T-helper 17 cell (primary cell): ENCODE measurements around the gene TMEM184C. TPM values are rescaled to one million over a fixed set of nuclear protein-coding genes. Genes with fewer than 3 reads are reported as not detected.
A peak's percentile ranks its signal among the peaks of the same experiment; 100 is the strongest.

Experiments
- ATAC-seq: fragments of 150-1000 bp; cut with Tn5 transposase; 2 replicates; pipeline ENCODE4 v1.10.0; 2021; ENCODE audit warnings: mild to moderate bottlenecking, moderate library complexity
- DNase-seq, 3 donors: peaks; one replicate each; pipeline versions ENCODE4 v3.0.0 to v3.0.0-alpha.2; 2020 to 2021
- H3K9me3 ChIP-seq: one replicate; pipeline ENCODE4 v1.7.0; 2013; ENCODE audit warnings: low read length, mild to moderate bottlenecking; ENCODE audit not compliant: control insufficient read depth, poor library complexity, severe bottlenecking
- H3K27ac Mint-ChIP-seq: one replicate; pipeline ENCODE4 v1.8.0; 2022; ENCODE audit warnings: mild to moderate bottlenecking, moderate library complexity, mixed read lengths
- H3K27me3 Mint-ChIP-seq: one replicate; pipeline ENCODE4 v1.8.0; 2022; ENCODE audit warnings: mixed read lengths
- H3K36me3 Mint-ChIP-seq: one replicate; pipeline ENCODE4 v1.8.0; 2022; ENCODE audit warnings: low read depth, mixed read lengths
- H3K4me1 Mint-ChIP-seq: one replicate; pipeline ENCODE4 v1.8.0; 2022; ENCODE audit warnings: mild to moderate bottlenecking, mixed read lengths
- H3K4me3 Mint-ChIP-seq: one replicate; pipeline ENCODE4 v1.8.0; 2022; ENCODE audit warnings: mild to moderate bottlenecking, moderate library complexity, mixed read lengths
- total RNA-seq, 4 donors: library from RNA in 2 of 4; stranded (reverse) in 2 of 4; gene quantifications; one replicate each; pipeline ENCODE4 v1.2.3 and lab custom pipeline; 2022 to 2026

The TMEM184C gene
- total RNA-seq, 2 donors from 2014 or later: 14.2 to 18.0 TPM

DNA sequence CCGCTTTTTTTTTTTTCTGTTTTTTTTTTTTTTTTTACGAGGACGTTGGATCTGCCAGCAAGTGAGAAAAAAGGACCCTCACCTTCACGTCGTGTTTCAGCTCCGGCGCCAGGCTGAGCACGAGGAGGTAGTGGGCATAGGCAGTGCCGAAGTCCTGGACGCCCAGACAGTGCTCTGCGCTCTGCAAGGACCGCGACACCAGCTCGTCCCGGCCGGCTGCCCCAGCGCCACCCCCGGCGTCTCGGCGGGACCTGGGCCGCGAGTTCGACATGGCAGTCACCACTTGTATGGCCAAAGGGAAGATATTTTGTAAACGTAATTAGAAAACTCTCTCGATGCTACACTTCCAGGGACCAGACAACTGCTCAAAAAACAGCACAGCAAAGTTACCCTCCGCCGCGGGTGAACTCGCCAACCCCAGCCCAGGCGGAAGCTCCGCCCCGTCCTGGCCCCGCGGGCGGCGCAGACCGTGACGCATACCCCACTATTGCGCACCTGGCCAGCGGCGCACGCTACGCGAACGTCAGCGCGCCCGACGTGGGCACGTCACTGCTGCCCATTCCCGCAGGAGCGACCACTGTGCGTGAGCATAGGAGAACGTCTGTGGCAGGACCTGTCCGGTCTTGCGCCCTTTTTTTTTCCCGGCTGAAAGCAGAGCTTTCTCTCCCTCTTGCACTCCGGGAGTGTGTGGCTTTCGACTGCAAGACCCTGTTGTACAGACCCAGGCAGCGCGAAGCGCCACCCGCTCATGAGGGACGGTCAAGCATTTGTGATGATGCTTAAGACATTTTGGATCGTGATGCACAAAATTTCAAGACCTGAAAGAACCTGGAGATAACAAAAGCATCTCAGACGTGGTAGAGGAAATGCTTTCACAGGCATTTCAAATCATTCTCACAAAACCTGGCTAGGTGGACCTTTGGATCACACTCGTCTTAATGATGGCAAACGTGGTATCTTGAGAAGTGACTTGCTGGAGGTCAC is 66.8 kb downstream of the TMEM184C start, which contains the start of gene PRMT9:
TSS of gene PRMT9 (minus strand) at position 447 of the 984 bp plus-strand sequence. CDS start at position 271, 176 bp downstream.
- peaks cover 8% of the 10 kb centered on the region for H3K27me3 Mint-ChIP-seq
- DNase-seq: peak; percentile 76 to 81 (median 80)
- H3K9me3 ChIP-seq: no peaks in the 10 kb centered on the region
- H3K36me3 Mint-ChIP-seq: peaks cover 4% of the 10 kb centered on the region
- peaks cover 23% of the 10 kb centered on the region for H3K4me1 Mint-ChIP-seq
- peak; percentile 98 for ATAC-seq
- H3K27ac Mint-ChIP-seq: peak within 1 kb of the TSS; percentile 97
- peak within 1 kb of the TSS; percentile 97 for H3K4me3 Mint-ChIP-seq

DNA sequence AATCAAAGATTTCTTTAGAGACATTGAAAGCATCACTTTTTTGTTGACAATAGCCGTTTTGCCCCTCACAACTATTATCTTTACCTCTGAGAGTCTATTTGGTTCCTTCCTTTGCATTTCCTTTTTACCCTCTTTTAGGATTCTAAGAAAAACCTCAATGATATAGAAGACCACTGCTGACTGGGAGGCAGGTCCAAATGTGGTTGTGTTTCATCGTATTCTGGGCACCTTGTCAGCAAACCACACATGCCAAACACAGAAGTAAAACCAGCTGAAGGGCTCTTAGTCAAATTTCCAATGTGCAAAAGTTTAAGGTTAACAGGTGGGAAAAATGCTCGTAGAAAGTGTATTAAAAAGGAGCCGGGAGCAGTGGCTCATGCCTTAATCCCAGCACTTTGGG is 71.9 kb downstream of the TMEM184C start:
- ATAC-seq (no peak), DNase-seq (no peak)
- H3K36me3 Mint-ChIP-seq: peaks cover 3% of the 10 kb centered on the region
- peaks cover 28% of the 10 kb centered on the region for H3K27me3 Mint-ChIP-seq
- H3K9me3 ChIP-seq: no peaks in the 10 kb centered on the region
- H3K4me1 Mint-ChIP-seq: peaks cover 11% of the 10 kb centered on the region
- peak overlapping the region; percentile 32 for H3K4me3 Mint-ChIP-seq
- peak overlapping the region; percentile 22 for H3K27ac Mint-ChIP-seq

DNA sequence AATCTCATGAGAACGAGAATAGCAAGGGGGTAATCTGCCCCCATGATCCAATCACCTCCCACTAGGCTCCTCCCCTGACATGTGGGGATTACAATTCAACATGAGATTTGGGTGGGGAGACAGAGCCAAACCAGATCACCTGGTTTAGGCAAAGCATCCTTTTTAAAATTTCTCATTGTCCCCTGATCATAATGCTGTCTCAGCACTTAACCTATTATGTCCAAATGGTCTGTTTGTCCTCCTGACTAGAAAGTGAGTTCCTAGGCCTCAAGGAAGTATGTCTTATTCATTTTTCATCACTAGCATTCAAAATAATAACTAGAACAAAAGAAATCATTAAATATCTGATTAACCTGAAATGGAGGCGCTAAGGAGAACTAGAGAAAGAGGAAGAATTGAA is 74.6 kb downstream of the TMEM184C start:
- Mint-ChIP-seq H3K27me3 (peaks cover 29% of the 10 kb centered on the region), H3K27ac (peak overlapping the region; percentile 71), H3K4me1 (peaks cover 11% of the 10 kb centered on the region), H3K36me3 (peaks cover 3% of the 10 kb centered on the region), H3K4me3 (no peak overlapping the region)
- no peak for DNase-seq
- ATAC-seq: no peak
- no peaks in the 10 kb centered on the region for H3K9me3 ChIP-seq

DNA sequence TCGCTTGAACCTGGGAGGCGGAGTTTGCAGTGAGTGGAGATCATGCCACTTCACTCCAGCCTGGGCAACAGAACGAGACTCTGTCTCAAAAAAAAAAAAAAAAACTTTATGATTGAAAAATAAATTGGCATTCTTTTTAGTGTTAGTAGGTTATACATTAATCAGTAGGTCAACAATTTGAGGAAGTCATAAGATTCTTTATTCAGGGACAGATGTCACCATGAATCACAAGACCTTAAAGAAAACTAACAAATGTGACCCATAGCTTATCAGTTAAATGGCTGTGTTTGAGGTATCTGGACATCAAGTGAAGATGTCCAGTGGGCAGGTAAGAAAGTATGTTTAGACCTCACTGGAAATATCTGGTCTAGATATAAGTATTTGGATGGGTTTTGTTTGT is 76.0 kb downstream of the TMEM184C start:
- Mint-ChIP-seq H3K27ac (no peak overlapping the region), H3K4me1 (peaks cover 11% of the 10 kb centered on the region), H3K4me3 (no peak overlapping the region), H3K27me3 (peaks cover 35% of the 10 kb centered on the region), H3K36me3 (peaks cover 5% of the 10 kb centered on the region)
- no peak for ATAC-seq
- no peaks in the 10 kb centered on the region for H3K9me3 ChIP-seq
- DNase-seq: no peak

DNA sequence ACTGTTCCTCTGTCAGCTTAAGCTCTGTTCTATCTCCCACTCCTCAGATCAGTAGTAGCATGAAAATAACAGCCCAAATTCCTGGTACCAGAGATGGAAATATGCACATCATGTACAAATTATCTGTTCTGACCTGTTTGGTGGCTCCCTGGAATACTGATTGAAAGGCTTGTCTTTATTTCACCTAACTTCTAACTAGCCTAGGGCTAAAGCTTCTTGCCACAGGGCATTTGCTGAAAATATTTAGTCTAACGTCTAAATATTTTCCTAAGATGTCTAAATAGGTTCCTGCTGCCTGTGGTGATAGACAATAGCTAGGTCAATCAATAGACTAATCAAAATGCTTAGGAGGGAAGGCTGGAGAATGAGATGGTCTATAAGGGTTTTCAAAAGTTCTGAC is 79.7 kb downstream of the TMEM184C start:
- peaks cover 5% of the 10 kb centered on the region for H3K36me3 Mint-ChIP-seq
- no peak overlapping the region for H3K27ac Mint-ChIP-seq
- peaks cover 29% of the 10 kb centered on the region for H3K27me3 Mint-ChIP-seq
- ATAC-seq: no peak
- H3K9me3 ChIP-seq: no peaks in the 10 kb centered on the region
- DNase-seq: no peak
- H3K4me1 Mint-ChIP-seq: peaks cover 3% of the 10 kb centered on the region
- H3K4me3 Mint-ChIP-seq: no peak overlapping the region

DNA sequence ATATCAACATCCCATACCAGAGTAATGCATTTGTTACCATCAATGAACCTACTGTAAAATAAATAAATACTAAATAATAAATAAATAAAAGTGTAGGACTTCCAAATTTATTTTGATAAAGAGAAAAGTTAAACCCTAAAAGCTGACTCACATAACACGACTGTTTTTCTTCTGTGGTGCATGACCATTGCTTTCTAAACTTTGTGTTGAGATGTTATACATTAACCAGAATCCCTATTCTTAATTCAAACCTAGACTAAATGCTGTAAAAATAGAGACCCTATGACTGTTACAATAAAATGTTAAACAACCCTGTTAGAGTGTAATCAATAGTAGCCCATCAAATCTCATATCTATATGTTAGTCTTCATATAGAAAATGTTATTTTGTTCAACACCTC is 87.6 kb downstream of the TMEM184C start:
- Mint-ChIP-seq H3K4me1 (peaks cover 8% of the 10 kb centered on the region), H3K27me3 (no peaks in the 10 kb centered on the region), H3K36me3 (no peaks in the 10 kb centered on the region), H3K27ac (no peak overlapping the region), H3K4me3 (no peak overlapping the region)
- H3K9me3 ChIP-seq: no peaks in the 10 kb centered on the region
- ATAC-seq (no peak), DNase-seq (no peak)

DNA sequence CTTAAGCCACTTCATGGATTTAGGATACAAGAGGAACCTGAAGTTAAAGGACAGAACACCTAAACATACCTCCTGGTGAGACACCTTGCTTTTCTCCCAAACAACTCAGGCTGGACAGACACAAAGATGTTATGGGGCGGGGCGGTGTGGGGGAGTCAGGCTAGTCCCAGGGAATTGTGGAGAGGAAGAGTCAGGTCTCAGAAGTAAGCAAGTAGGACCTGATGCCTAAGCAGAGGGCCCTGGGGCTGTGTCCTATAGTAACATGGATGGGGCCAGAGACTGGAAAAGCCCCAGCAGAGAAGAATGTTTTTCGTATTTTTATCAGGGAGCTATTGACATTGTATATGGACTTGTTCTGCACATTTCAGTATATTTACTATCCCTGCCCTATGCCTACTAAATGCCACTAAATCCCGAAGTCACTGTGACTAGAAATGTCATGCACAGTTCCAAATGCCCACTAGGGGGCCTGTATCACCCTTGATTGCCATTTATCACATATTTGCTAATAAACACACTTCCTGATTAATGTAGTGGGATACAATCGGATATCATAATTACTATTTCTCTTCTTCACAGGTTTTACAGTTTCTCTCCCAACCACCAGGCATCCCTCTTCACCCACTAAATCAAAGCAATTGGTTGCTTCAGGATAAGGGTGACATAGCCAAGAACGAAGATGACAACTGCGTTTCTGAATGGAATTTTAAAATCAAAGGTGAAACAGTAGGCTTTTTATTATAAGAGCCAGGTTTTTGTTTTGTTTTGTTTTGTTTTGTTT is 90.9 kb downstream of the TMEM184C start:
- H3K27me3 Mint-ChIP-seq: no peaks in the 10 kb centered on the region
- H3K4me1 Mint-ChIP-seq: peaks cover 8% of the 10 kb centered on the region
- ATAC-seq (peak; percentile 75), DNase-seq (peak in 2 of 3 donors; percentile 21 to 40)
- no peaks in the 10 kb centered on the region for H3K36me3 Mint-ChIP-seq
- H3K4me3 Mint-ChIP-seq: no peak overlapping the region
- no peak overlapping the region for H3K27ac Mint-ChIP-seq
- no peaks in the 10 kb centered on the region for H3K9me3 ChIP-seq

DNA sequence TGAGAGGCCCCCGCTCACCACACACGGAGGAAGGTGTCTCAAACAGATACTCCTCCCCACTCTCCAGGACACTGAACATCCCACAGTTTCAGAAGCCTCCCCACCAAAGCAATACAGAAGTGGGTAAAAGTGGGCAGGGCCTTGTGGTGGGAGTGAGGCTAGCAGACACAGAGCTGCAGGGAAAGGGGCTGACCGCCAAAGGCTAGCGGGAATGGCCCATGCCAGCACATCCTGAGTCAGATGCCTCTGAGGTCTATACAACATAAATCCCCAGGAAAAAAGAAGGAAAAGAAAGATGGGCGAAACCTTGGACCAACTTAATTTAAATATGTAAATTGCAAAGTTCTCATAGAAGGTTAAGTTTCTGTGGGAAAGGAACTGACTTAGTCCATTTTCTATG is 92.8 kb downstream of the TMEM184C start:
- no peak for ATAC-seq
- H3K4me3 Mint-ChIP-seq: no peak overlapping the region
- no peaks in the 10 kb centered on the region for H3K36me3 Mint-ChIP-seq
- no peak for DNase-seq
- H3K9me3 ChIP-seq: no peaks in the 10 kb centered on the region
- no peak overlapping the region for H3K27ac Mint-ChIP-seq
- peaks cover 8% of the 10 kb centered on the region for H3K4me1 Mint-ChIP-seq
- H3K27me3 Mint-ChIP-seq: no peaks in the 10 kb centered on the region

DNA sequence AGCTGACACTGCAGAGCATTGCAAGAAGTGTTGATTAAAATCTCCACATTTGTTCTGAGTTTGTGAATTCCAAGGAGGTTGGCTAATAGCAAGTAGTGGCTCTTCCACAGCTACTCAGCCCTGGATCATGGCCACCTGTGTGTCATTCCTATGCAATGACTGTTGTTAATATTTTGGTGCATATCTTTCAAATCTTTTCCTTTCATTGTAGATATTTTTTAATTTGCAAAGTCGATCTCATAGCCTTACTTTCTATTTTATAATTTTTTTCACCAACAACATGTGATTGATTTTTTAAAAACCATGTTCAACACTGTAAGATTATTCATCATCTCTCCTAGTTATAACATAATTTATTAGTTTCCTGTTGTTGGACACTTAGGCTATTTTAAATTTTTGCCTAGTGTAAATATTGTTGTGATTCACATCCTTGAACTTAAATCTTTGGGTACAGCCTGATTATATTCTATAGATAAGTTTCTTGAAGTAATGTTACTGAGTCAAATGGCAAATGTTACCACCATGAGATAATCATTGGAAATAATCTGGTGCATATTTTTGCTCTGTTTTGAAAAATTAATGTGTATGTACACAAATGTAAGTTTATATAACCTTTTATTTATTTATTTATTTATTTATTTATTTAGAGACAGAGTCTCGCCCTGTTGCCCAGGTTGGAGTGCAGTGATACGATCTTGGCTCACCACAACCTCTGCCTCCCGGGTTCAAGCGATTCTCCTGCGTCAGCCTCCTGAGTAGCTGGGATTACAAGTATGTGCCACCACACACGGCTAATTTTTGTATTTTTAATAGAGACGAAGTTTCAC is 97.6 kb downstream of the TMEM184C start:
- H3K36me3 Mint-ChIP-seq: peaks cover 3% of the 10 kb centered on the region
- H3K9me3 ChIP-seq: no peaks in the 10 kb centered on the region

DNA sequence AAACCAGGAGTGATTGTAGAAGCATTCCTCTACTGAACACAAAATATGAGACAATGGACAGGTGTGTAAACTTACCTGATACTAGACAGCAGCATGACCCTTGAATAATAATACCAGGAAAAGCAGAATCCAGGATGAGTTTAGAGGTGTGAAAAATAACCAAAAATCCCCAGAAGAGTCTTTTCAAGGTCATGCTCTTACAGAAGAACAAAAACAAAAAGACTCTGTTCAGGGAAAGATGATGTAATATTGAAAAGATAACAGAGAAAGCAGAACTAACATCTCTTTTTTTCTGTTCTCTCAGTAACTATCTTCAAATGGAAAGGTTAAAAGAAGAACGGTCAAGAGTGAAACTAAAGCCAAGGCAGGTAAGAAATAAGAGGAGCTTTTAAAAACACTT is 100.7 kb downstream of the TMEM184C start:
- H3K27me3 Mint-ChIP-seq: peaks cover 21% of the 10 kb centered on the region
- ATAC-seq: no peak
- no peak overlapping the region for H3K27ac Mint-ChIP-seq
- DNase-seq: no peak
- peaks cover 3% of the 10 kb centered on the region for H3K36me3 Mint-ChIP-seq
- no peak overlapping the region for H3K4me3 Mint-ChIP-seq
- no peaks in the 10 kb centered on the region for H3K9me3 ChIP-seq
- H3K4me1 Mint-ChIP-seq: peaks cover 7% of the 10 kb centered on the region

More for the DNA sequence above, 97.6 kb downstream of the TMEM184C start:
- Mint-ChIP-seq H3K4me3 (no peak overlapping the region), H3K4me1 (peaks cover 7% of the 10 kb centered on the region), H3K27ac (no peak overlapping the region), H3K27me3 (peaks cover 21% of the 10 kb centered on the region)
- no peak for ATAC-seq
- DNase-seq: no peak
